ENCODE results near the gene ABCA13.
"Not testable (repeated sequence)": the region's sequence is repeated elsewhere in the genome, so short reads cannot be mapped to it uniquely, and the experiment has no call there.

Gene ABCA13

DNA sequence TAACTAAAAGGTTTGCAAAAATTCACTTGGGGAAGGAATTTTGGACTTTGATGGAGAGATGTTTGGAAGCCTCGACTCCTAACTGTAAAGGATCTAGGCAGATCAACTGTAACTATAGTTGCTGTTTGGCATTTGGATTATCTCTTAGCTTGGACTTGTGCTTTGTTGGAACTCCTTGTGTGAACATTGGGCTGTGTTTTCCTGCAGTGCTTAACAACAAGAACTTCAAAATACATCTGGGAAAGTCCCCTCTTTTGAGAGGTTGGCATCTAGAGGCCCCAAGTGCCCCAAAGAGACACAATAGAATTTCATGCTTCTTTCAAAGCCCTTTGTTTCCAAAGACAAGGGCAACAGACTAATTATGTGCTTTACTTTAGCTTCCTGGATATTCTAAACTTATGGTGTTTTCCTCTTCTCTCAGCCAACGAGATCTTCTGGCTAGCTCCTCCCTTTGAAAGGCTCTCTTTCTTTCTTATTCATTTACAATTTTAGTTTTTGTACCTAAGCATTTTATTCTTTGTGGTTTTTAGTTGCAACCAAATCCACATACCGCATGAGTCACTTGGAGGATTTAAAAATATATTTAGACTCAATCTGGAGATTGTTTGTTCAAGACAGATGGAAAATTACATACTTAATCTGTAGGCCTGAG, 11.6 kb downstream of the ABCA13 start:
- no peaks in the 10 kb centered on the region for H3K9me3 ChIP-seq
- peak; percentile 42 to 77 for DNase-seq (ENCODE audit: low spot score in 2 of 2)
- in situ Hi-C loops (cut with MboI; ENCODE audit: low sequenced_read_pairs): no loop called here
- H3K4me3 ChIP-seq: no peak overlapping the region
- H3K36me3 ChIP-seq (replicated peaks): no peaks in the 10 kb centered on the region
- H3K27me3 ChIP-seq (ENCODE audit: low read depth): no peaks in the 10 kb centered on the region
- peaks cover 21% of the 10 kb centered on the region for H3K4me1 ChIP-seq

- H3K9me3 ChIP-seq: no peaks in the 10 kb centered on the region
- H3K36me3 ChIP-seq (replicated peaks): no peaks in the 10 kb centered on the region
- in situ Hi-C loops (cut with MboI; ENCODE audit: low sequenced_read_pairs): no loop called here
- no peak overlapping the region for H3K4me3 ChIP-seq
- no peaks in the 10 kb centered on the region for H3K27me3 ChIP-seq (ENCODE audit: low read depth)
- peak; percentile 72 to 97 for DNase-seq (ENCODE audit: low spot score in 2 of 2)
- peaks cover 21% of the 10 kb centered on the region for H3K4me1 ChIP-seq
These were observed 12.1 kb downstream of the ABCA13 start for GRCh38 chr7:48183370-48183743.

- Histone ChIP-seq H3K27me3 (ENCODE audit: low read depth) (no peaks in the 10 kb centered on the region), H3K36me3 (replicated peaks) (no peaks in the 10 kb centered on the region), H3K9me3 (no peaks in the 10 kb centered on the region), H3K4me1 (peaks cover 21% of the 10 kb centered on the region), H3K4me3 (no peak overlapping the region)
- in situ Hi-C loops (cut with MboI; ENCODE audit: low sequenced_read_pairs): no loop called here
- no peak for DNase-seq (ENCODE audit: low spot score in 2 of 2)
These were observed 12.7 kb downstream of the ABCA13 start for GRCh38 chr7:48183965-48184364.

- Histone ChIP-seq H3K9me3 (no peaks in the 10 kb centered on the region), H3K36me3 (replicated peaks) (no peaks in the 10 kb centered on the region), H3K4me1 (peaks cover 3% of the 10 kb centered on the region), H3K4me3 (no peak overlapping the region), H3K27me3 (ENCODE audit: low read depth) (no peaks in the 10 kb centered on the region)
- DNase-seq (ENCODE audit: low spot score in 2 of 2): no peak
- in situ Hi-C loops (cut with MboI; ENCODE audit: low sequenced_read_pairs): no loop called here
These were observed 17.7 kb downstream of the ABCA13 start for GRCh38 chr7:48188776-48189520.

- Histone ChIP-seq H3K9me3 (no peaks in the 10 kb centered on the region), H3K36me3 (replicated peaks) (no peaks in the 10 kb centered on the region), H3K4me1 (no peaks in the 10 kb centered on the region), H3K27me3 (ENCODE audit: low read depth) (no peaks in the 10 kb centered on the region), H3K4me3 (no peak overlapping the region)
- in situ Hi-C loops (cut with MboI; ENCODE audit: low sequenced_read_pairs): no loop called here
- no peak for DNase-seq (ENCODE audit: low spot score in 2 of 2)
These were observed 21.7 kb downstream of the ABCA13 start for GRCh38 chr7:48192996-48193395.

- DNase-seq (ENCODE audit: low spot score in 2 of 2): no peak
- in situ Hi-C loops (cut with MboI; ENCODE audit: low sequenced_read_pairs): no loop called here
- Histone ChIP-seq H3K27me3 (ENCODE audit: low read depth) (no peaks in the 10 kb centered on the region), H3K4me1 (no peaks in the 10 kb centered on the region), H3K36me3 (replicated peaks) (no peaks in the 10 kb centered on the region), H3K9me3 (no peaks in the 10 kb centered on the region), H3K4me3 (no peak overlapping the region)
These were observed 22.2 kb downstream of the ABCA13 start for GRCh38 chr7:48193421-48193820.

DNA sequence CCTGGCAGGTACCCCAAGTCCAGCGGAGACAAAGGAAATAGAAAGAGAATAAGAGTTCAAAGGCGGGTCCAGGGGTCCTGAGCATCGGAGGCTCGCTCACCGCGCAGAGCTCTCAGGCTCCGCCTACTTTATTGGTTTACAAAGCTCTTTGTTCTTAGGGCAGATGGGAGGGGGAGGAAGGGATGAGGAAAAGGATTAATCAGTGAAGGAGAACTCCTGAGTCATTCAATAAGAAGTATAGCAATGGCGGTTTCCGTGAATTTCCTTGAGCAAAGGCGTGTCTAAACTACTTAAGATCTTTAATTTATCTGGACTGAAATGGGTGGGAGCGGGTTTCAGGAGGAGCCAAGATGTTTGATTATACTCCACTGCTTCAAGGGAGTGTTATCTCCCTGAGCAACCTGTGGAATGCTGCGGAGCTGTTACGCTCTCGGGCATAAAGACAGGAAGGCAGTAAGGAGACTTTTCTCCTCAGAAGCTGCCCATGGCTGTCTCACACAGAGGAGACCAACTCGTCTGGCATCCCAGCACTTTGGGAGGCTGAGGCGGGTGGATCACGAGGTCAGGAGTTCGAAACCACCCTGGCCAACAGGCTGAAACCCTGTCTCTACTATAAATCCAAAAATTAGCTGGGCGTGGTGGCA, 29.8 kb downstream of the ABCA13 start:
- H3K4me1 ChIP-seq; DNase-seq (ENCODE audit: low spot score in 2 of 2); H3K36me3 ChIP-seq (replicated peaks); H3K4me3 ChIP-seq; H3K9me3 ChIP-seq; H3K27me3 ChIP-seq (ENCODE audit: low read depth); in situ Hi-C loops (cut with MboI; ENCODE audit: low sequenced_read_pairs): not testable (repeated sequence)

GRCh38 chr7:48202916-48203315, 31.7 kb downstream of the ABCA13 start:
- H3K4me1 ChIP-seq; in situ Hi-C loops (cut with MboI; ENCODE audit: low sequenced_read_pairs); H3K36me3 ChIP-seq (replicated peaks); H3K27me3 ChIP-seq (ENCODE audit: low read depth); H3K9me3 ChIP-seq; DNase-seq (ENCODE audit: low spot score in 2 of 2); H3K4me3 ChIP-seq: not testable (repeated sequence)

GRCh38 chr7:48207155-48207675, 36.0 kb downstream of the ABCA13 start:
- no peaks in the 10 kb centered on the region for H3K36me3 ChIP-seq (replicated peaks)
- in situ Hi-C loops (cut with MboI; ENCODE audit: low sequenced_read_pairs): no loop called here
- no peaks in the 10 kb centered on the region; the same call in 1 of the 2 replicates for H3K4me1 ChIP-seq
- no peak for DNase-seq (ENCODE audit: low spot score in 2 of 2)
- no peaks in the 10 kb centered on the region for H3K9me3 ChIP-seq
- no peaks in the 10 kb centered on the region for H3K27me3 ChIP-seq (ENCODE audit: low read depth)
- H3K4me3 ChIP-seq: no peak overlapping the region

DNA sequence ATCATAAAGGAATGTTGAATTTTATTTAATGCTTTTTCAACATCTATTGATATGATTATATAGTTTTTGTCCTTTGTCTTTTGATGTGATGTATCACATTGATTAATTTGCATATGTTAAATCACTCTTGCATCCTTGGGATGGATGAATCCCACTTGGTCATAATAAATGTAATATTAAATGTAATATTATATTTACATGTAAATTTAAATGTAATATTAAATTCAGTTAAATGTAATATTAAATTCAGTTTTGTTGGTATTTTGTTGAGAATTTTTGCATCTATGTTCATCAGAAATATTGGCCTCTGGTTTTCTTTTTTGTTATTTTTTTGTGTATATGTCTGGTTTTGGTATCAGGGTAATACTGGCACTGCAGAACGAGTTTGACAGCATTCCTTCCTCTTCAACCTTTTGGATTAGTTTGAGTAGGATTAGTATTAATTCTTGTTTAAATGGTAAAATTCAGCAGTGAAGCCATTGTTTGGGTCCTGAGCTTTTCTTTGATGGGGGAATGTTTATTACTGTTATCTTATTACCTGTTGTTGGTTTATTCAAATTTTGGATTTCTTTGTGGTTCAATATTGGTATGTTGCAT, 37.8 kb downstream of the ABCA13 start:
- no peaks in the 10 kb centered on the region for H3K36me3 ChIP-seq (replicated peaks)
- no peaks in the 10 kb centered on the region for H3K9me3 ChIP-seq
- no peaks in the 10 kb centered on the region; the same call in 1 of the 2 replicates for H3K4me1 ChIP-seq
- H3K4me3 ChIP-seq: no peak overlapping the region
- no peaks in the 10 kb centered on the region for H3K27me3 ChIP-seq (ENCODE audit: low read depth)
- DNase-seq (ENCODE audit: low spot score in 2 of 2): no peak
- in situ Hi-C loops (cut with MboI; ENCODE audit: low sequenced_read_pairs): no loop called here

DNA sequence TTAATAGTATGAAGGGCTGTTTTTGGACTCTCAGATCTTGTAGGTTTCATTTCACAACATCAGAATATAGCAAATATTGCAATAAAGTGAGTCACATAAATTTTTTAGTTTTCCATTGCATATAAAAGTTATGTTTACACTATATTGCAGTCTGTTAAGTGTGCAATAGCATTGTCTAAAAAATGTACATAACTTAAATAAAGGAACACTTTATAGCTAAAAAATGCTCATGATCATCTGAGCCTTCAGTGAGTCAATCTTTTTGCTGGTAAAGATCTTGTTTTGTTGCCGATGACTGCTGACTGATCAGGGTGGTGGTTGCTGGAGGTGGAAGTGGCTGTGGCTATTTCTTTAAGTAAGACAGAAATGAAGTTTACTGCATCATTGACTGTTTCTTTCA, 42.0 kb downstream of the ABCA13 start:
- no peak for DNase-seq (ENCODE audit: low spot score in 2 of 2)
- no peaks in the 10 kb centered on the region for H3K27me3 ChIP-seq (ENCODE audit: low read depth)
- no peaks in the 10 kb centered on the region for H3K4me1 ChIP-seq
- in situ Hi-C loops (cut with MboI; ENCODE audit: low sequenced_read_pairs): no loop called here
- no peak overlapping the region for H3K4me3 ChIP-seq
- no peaks in the 10 kb centered on the region for H3K36me3 ChIP-seq (replicated peaks)
- no peaks in the 10 kb centered on the region for H3K9me3 ChIP-seq

- no peaks in the 10 kb centered on the region for H3K4me1 ChIP-seq
- H3K9me3 ChIP-seq: no peaks in the 10 kb centered on the region
- no peaks in the 10 kb centered on the region for H3K27me3 ChIP-seq (ENCODE audit: low read depth)
- no peak overlapping the region for H3K4me3 ChIP-seq
- DNase-seq (ENCODE audit: low spot score in 2 of 2): no peak
- in situ Hi-C loops (cut with MboI; ENCODE audit: low sequenced_read_pairs): no loop called here
- H3K36me3 ChIP-seq (replicated peaks): no peaks in the 10 kb centered on the region
These were observed 46.0 kb downstream of the ABCA13 start for GRCh38 chr7:48217266-48217665.

DNA sequence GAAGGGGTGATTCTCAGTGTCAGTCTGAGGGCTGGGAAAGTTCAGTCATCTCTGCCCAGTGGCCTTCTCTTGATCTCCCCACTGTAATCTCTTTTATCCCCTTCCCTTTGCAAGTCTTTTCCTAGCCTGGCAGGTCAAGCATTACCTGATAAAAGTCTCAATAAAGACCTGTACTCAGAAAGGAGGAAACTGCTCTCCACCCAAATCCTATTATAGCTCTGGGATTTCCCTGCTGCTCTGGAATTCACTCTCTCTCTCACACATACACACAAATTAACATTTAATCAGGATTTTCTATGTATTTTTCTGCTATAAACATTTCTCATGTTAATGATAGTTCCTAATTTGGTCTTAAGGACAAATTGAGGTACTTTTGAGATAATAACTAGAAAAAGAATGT, 46.5 kb downstream of the ABCA13 start:
- Histone ChIP-seq H3K9me3 (no peaks in the 10 kb centered on the region), H3K27me3 (ENCODE audit: low read depth) (no peaks in the 10 kb centered on the region), H3K36me3 (replicated peaks) (no peaks in the 10 kb centered on the region), H3K4me1 (no peaks in the 10 kb centered on the region), H3K4me3 (no peak overlapping the region)
- DNase-seq (ENCODE audit: low spot score in 2 of 2): no peak
- in situ Hi-C loops (cut with MboI; ENCODE audit: low sequenced_read_pairs): no loop called here

- in situ Hi-C loops (cut with MboI; ENCODE audit: low sequenced_read_pairs): no loop called here
- no peak overlapping the region for H3K4me3 ChIP-seq
- H3K4me1 ChIP-seq: no peaks in the 10 kb centered on the region
- H3K9me3 ChIP-seq: no peaks in the 10 kb centered on the region
- no peaks in the 10 kb centered on the region for H3K27me3 ChIP-seq (ENCODE audit: low read depth)
- no peak for DNase-seq (ENCODE audit: low spot score in 2 of 2)
- no peaks in the 10 kb centered on the region for H3K36me3 ChIP-seq (replicated peaks)
These were observed 52.8 kb downstream of the ABCA13 start for GRCh38 chr7:48224042-48224441.
